K562 (cell line): ENCODE results near the gene ATP5ME. TPM values are rescaled to one million over a fixed set of nuclear protein-coding genes. Genes with fewer than 3 reads are reported as not detected.

Experiments
- ATAC-seq: fragments of 200-7000 bp; cut with Tn5 transposase; 3 replicates; pipeline ENCODE4 v1.9.1; 2020; ENCODE audit warnings: moderate library complexity
- BruUV-seq: library from RNA; stranded (reverse); fragments of 400-500 nt; replicated peaks from 2 replicates; lab custom pipeline; 2021; lab: Mats Ljungman, UMichigan
- CTCF ChIA-PET: fragments of 300-600 bp; formaldehyde crosslinking; extraction: SDS; loops from one replicate; lab custom pipeline; 2021; ENCODE audit warnings: low intra/inter-chr PET ratio; lab: Yijun Ruan, JAX
- POLR2A ChIA-PET: fragments of 300-600, 350-650 bp; sonication (Branson Sonifier 250); formaldehyde crosslinking; extraction: SDS; loops from one replicate; lab custom pipeline; 2021; ENCODE audit warnings: antibody characterized with exemption, inconsistent platforms; lab: Yijun Ruan, JAX
- DNase-seq, 4 experiments: peaks; one replicate each; pipeline versions ENCODE4 v3.0.0 to v3.0.0-alpha.2; 2011 to 2018; ENCODE audit warnings: low spot score in 3 of 4, mixed read lengths in 3 of 4; ENCODE audit errors: extremely low read depth in 1 of 4
- FAIRE-seq: peaks from 2 replicates; lab custom pipeline; 2011; peaks lifted over from hg19 to GRCh38; lab: Jason Lieb, UNC
- H2AFZ ChIP-seq: 2 replicates; pipeline ENCODE4 v1.6.0; 2011; ENCODE audit warnings: low read depth, low read length, control low read depth, inconsistent platforms
- H3K27ac ChIP-seq: fragments of 200-600 bp; 3 replicates; pipeline ENCODE4 v1.8.0; 2011; ENCODE audit warnings: low read depth, mild to moderate bottlenecking, control low read depth, inconsistent platforms, low read length, moderate library complexity, mixed read lengths; ENCODE audit errors: extremely low read depth
- H3K27me3 ChIP-seq, 2 experiments: fragments of 300-600 bp in 1 of 2; 2 replicates in 1 of 2; 3 replicates in 1 of 2; pipeline versions ENCODE4 v1.6.0 to v1.8.0; 2011; ENCODE audit warnings: inconsistent platforms in 2 of 2, low read length in 2 of 2, mild to moderate bottlenecking in 1 of 2, mixed read lengths in 1 of 2, moderate library complexity in 1 of 2; ENCODE audit not compliant: control insufficient read depth in 2 of 2, insufficient read depth in 2 of 2
- H3K36me3 ChIP-seq: fragments of 300-600 bp; 3 replicates; pipeline ENCODE4 v1.8.0; 2011; ENCODE audit warnings: mild to moderate bottlenecking, low read length, inconsistent platforms; ENCODE audit not compliant: control insufficient read depth, insufficient read depth
- H3K4me1 ChIP-seq, 2 experiments: fragments of 200-600 bp in 1 of 2; replicated peaks in 1 of 2; 2 replicates in 1 of 2; 3 replicates in 1 of 2; pipeline versions ENCODE4 v1.5.1 to v1.8.0; 2011; ENCODE audit warnings: inconsistent platforms in 2 of 2, low read length in 2 of 2, mild to moderate bottlenecking in 1 of 2, mixed read lengths in 1 of 2, moderate library complexity in 1 of 2; ENCODE audit not compliant: control insufficient read depth in 2 of 2, insufficient read depth in 2 of 2
- H3K4me2 ChIP-seq: 2 replicates; pipeline ENCODE4 v1.6.1; 2011; ENCODE audit warnings: low read length, control low read depth, inconsistent platforms, mixed read lengths; ENCODE audit not compliant: insufficient read depth
- H3K4me3 ChIP-seq: fragments of 200-600 bp; sonication (generic), shearing (Covaris generic); 2 replicates; pipeline ENCODE4 v1.5.1; 2016; ENCODE audit warnings: control low read depth, inconsistent platforms
- H3K79me2 ChIP-seq: fragments of 200-600 bp; 3 replicates; pipeline ENCODE4 v1.8.0; 2011; ENCODE audit warnings: low read length, inconsistent platforms; ENCODE audit not compliant: control insufficient read depth, insufficient read depth
- H3K9ac ChIP-seq, 2 experiments: 2 replicates each; pipeline versions ENCODE4 v1.6.0 to v1.6.1; 2011; ENCODE audit warnings: low read depth in 2 of 2, low read length in 2 of 2, control low read depth in 1 of 2, inconsistent platforms in 1 of 2, mild to moderate bottlenecking in 1 of 2, mixed read lengths in 1 of 2; ENCODE audit not compliant: insufficient read depth in 1 of 2
- H3K9me1 ChIP-seq: one replicate; pipeline ENCODE4 v1.6.0; 2011; ENCODE audit warnings: inconsistent platforms, mild to moderate bottlenecking, low read length, moderate library complexity; ENCODE audit not compliant: control insufficient read depth, insufficient read depth
- H3K9me3 ChIP-seq: replicated peaks from 2 replicates; pipeline ENCODE4 v1.5.1; 2011; ENCODE audit warnings: low read depth, low read length, inconsistent platforms; ENCODE audit not compliant: control insufficient read depth, insufficient read depth
- H4K20me1 ChIP-seq: replicated peaks from 2 replicates; pipeline ENCODE4 v1.6.1; 2011; ENCODE audit warnings: low read length, inconsistent platforms, mixed read lengths; ENCODE audit not compliant: control insufficient read depth, insufficient read depth
- COPS2 ChIP-seq: fragments of 450-650 bp; conservative IDR thresholded peaks from 2 replicates; pipeline ENCODE4 v1.6.1; 2016; ENCODE audit warnings: mild to moderate bottlenecking, moderate library complexity
- FOXP1 ChIP-seq: sonication (generic); formaldehyde crosslinking; IDR thresholded peaks from 2 replicates; pipeline ENCODE4 v1.8.0; 2022; ENCODE audit warnings: mild to moderate bottlenecking, missing genetic modification reagents
- GATA2 ChIP-seq: sonication (generic); formaldehyde crosslinking; IDR thresholded peaks from 2 replicates; pipeline ENCODE4 v1.4.0; 2020; ENCODE audit warnings: mild to moderate bottlenecking, missing genetic modification reagents
- MITF ChIP-seq: IDR thresholded peaks from 2 replicates; pipeline ENCODE4 v1.6.1; 2014; ENCODE audit warnings: antibody characterized with exemption
- POLR2G ChIP-seq: fragments of 200-400 bp; formaldehyde crosslinking; IDR thresholded peaks from 2 replicates; pipeline ENCODE4 v1.6.1; 2017; ENCODE audit warnings: low read depth, mild to moderate bottlenecking, antibody characterized with exemption, low read length, moderate library complexity
- SAFB2 ChIP-seq: fragments of 200-400 bp; formaldehyde crosslinking; IDR thresholded peaks from 2 replicates; pipeline ENCODE4 v1.6.1; 2018; ENCODE audit warnings: borderline replicate concordance, low read length, low read depth, moderate library complexity; ENCODE audit not compliant: severe bottlenecking
- SRSF9 ChIP-seq: fragments of 200-400 bp; formaldehyde crosslinking; IDR thresholded peaks from 2 replicates; pipeline ENCODE4 v1.6.1; 2017; ENCODE audit warnings: low read depth, low read length, borderline replicate concordance
- ZNF311 ChIP-seq: fragments of 250-450 bp; sonication (Bioruptor Pico); IDR thresholded peaks from 2 replicates; pipeline ENCODE4 v1.4.0; 2020; ENCODE audit warnings: mild to moderate bottlenecking, moderate library complexity
- WGBS: fragments of 100-300 bp; shearing (Covaris generic); methylation state at CpG from one replicate; pipeline ENCODE4 v1.1.6; 2016; ENCODE audit warnings: low coverage, mixed read lengths; ENCODE audit not compliant: insufficient coverage; ENCODE audit errors: missing lambda C conversion rate; 5-methylcytosine and 5-hydroxymethylcytosine counted together
- in situ Hi-C: fragments of 300-500 bp; cut with MboI; formaldehyde crosslinking; loops from 4 replicates; pipeline ENCODE4 v1.15.0; 2018; ENCODE audit warnings: inconsistent platforms, mixed read lengths
- intact Hi-C: fragments of 100-400 bp; cut with micrococcal nuclease; formaldehyde crosslinking; loops from 2 replicates; pipeline ENCODE4 v1.14.2; 2022
- polyA plus RNA-seq, 8 experiments: library from polyadenylated mRNA; depleted of rRNA in 4 of 8; stranded (reverse) in 5 of 8; unstranded in 3 of 8; fragments of >200 nt; fragmentation: Nextera tagmentation in 2 of 8; fragmentation: Illumina TruSeq in 1 of 8; extraction: Ambion mirVana in 2 of 8; extraction: Trizol in 1 of 8; gene quantifications; 2 replicates each; pipeline versions ENCODE4 v1.2.1 to v1.2.3, GENCODE V29; 2011 to 2014; ENCODE audit warnings: inconsistent platforms in 1 of 8, missing spikeins in 1 of 8
- total RNA-seq, 7 experiments: library from RNA; depleted of rRNA in 6 of 7; stranded (reverse); fragments of >200 nt in 6 of 7; fragmentation: Illumina TruSeq in 2 of 7; extraction: Trizol in 2 of 7; gene quantifications; 2 replicates each; pipeline versions ENCODE4 v1.2.1 to v1.2.3, GENCODE V29; 2011 to 2021; ENCODE audit warnings: low replicate concordance in 1 of 7

ATP5ME gene
- total and polyA plus RNA-seq, 9 of the 15 experiments (the other 6 are each of a cell fraction or from before 2014, with no cell fraction given): 509 to 2,480 (median 887) TPM

- TF ChIP-seq MITF: no peak
- TF ChIP-seq SRSF9: no peak
- no peak for TF ChIP-seq FOXP1 (CRISPR knock-in tag)
- TF ChIP-seq SAFB2: no peak
- TF ChIP-seq GATA2: no peak
- TF ChIP-seq COPS2: no peak
Measured at GRCh38 chr4:680091-680490, 6.0 kb upstream of the ATP5ME start (continued).

- FAIRE-seq: no peak
- in situ Hi-C loops (no loop called here), intact Hi-C loops (loop anchor here (5.0 to 10.0 kb wide), 3 partner anchors 55 to 305 kb away; partner anchors contain the start of gene IDUA)
- WGBS: 90% methylated on average over 8 of the region's 11 CpGs
- POLR2A ChIA-PET: interaction anchor here (0.6 kb wide), 1 partner anchor 191 kb away, joined by 3 read pairs; no protein-coding TSS in a partner anchor
- BruUV-seq: no TSS peak
- DNase-seq: no peak
- 0 out of 2 replicates have a peak, but pooled peaks cover 4% of the 10 kb centered on the region for H4K20me1 ChIP-seq
- H3K27ac ChIP-seq: no peak overlapping the region
- TF ChIP-seq POLR2G (peak; percentile 20; the same call in 1 of the 2 replicates), ZNF311 (CRISPR knock-in tag) (no peak)
- H3K79me2 ChIP-seq: peaks cover 8% of the 10 kb centered on the region
- H3K4me2 ChIP-seq: no peak overlapping the region
- H3K4me3 ChIP-seq: no peak overlapping the region
- ATAC-seq: no peak
- H3K4me1 ChIP-seq: peaks cover 16 to 98% of the 10 kb centered on the region in 2 experiments; a peak in 4 of 5 replicates
- CTCF ChIA-PET: no interaction called here
- H2AFZ ChIP-seq: no peak overlapping the region
- peak overlapping the region in 1 of 2 experiments; percentile 37; a peak in 2 of 4 replicates for H3K9ac ChIP-seq
- H3K9me1 ChIP-seq: no peaks in the 10 kb centered on the region
- H3K9me3 ChIP-seq: no peaks in the 10 kb centered on the region
- no peaks in the 10 kb centered on the region for H3K27me3 ChIP-seq
- H3K36me3 ChIP-seq: no peaks in the 10 kb centered on the region
Measured at GRCh38 chr4:679629-680028, 5.6 kb upstream of the ATP5ME start.
